ENCODE results near the gene PKDCC. TPM values are rescaled to one million over a fixed set of nuclear protein-coding genes. Genes with fewer than 3 reads are reported as not detected.

Gene PKDCC
- total and polyA plus RNA-seq, 10 donors, result 19.8 to 81.9 (median 44.4) TPM

DNA sequence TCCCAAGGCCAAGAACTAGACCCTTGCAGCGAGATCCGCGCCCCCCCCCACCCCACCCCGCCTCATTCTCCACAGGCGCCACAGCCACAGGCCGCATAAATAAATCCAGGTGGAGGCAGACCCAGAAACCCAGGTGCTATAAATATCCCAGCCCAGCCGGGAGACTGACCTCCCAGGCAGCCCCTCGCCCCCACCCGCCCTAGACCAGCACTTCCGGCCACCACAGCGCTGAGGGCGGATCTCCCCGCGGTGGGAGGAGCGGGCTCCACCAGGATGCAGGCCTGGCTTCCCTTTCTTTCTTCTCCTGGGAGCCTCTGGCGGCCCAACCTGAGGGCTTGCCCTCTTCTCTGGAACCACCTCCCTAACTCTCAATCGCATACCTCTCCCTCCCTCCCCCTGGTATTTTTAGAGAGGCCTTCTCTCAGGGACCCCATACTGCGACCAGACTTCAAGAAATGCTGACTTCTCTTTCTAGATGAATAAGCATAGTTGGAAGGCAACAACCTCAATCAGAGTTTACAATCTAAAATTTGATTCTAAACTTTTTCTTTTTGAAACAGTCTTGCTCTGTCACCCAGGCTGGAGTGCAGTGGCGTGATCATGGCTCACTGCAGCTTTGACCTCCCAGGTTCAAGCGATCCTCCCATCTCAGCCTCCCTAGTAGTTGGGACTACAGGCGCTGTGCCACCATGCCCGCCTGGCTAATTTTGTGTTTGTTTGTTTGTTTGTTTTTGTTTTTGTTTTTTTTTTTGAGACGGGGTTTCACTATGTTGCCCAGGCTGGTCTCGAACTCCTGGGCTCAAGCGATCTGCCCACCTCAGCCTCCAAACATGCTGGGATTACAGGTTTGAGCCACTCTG is 55.0 kb downstream of the PKDCC start:
- intact Hi-C loops (cut with DNase I; ENCODE audit: low total_unique reads), result loop anchor here (10.0 kb wide), 1 partner anchor 72 kb away; no protein-coding TSS in a partner anchor
- peak overlapping the region; percentile 86 to 98 (median 96) for H3K27ac ChIP-seq
- H3K4me3 ChIP-seq, result peak overlapping the region in 6 of 8 donors; percentile 32 to 67 (median 42)
- WGBS, 5 donors, result 30 to 39% (median 34%) methylated on average over 19 to 25 of the region's 25 CpGs
- H3K9me3 ChIP-seq, result peaks cover 0 to 8% (median 1%) of the 10 kb centered on the region in 8 donors
- H3K4me1 ChIP-seq, result peaks cover 83 to 100% (median 99%) of the 10 kb centered on the region in 6 donors
- no peak for TF ChIP-seq POLR2A (IDR thresholded peaks at IDR 0.05)
- no peaks in the 10 kb centered on the region for H3K36me3 ChIP-seq
- no peaks in the 10 kb centered on the region for H3K27me3 ChIP-seq (replicated peaks in 1 of 7)
- DNase-seq, result peak; percentile 91

DNA sequence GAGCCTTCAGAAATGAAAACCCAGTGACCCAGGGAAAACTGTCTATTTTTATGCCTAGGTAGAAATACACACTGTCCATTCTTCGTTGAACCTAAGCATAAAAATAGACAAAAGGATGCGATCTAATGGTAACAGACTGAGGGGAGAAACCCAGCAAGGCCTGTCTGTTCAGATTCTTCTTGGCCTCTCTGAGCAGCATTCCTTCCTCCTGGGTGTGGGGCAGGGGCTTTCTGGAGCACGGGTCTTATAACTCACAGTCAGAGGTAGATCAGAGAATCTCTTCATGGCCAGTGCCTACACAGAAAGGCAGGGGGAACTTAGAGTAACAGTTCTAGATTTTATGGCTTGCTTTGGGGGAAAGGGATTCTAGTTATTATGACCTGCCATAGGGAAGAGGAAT is 56.0 kb downstream of the PKDCC start:
- H3K9me3 ChIP-seq, result peaks cover 0 to 8% (median 1%) of the 10 kb centered on the region in 8 donors
- no peak for DNase-seq
- WGBS, 5 donors, result 50 to 78% (median 76%) methylated on average over 3 of the region's 3 CpGs
- no peak overlapping the region for H3K4me3 ChIP-seq
- intact Hi-C loops (cut with DNase I; ENCODE audit: low total_unique reads), result loop anchor here (10.0 kb wide), 1 partner anchor 71 kb away; no protein-coding TSS in a partner anchor
- TF ChIP-seq POLR2AphosphoS5 (IDR thresholded peaks at IDR 0.05), result no peak
- TF ChIP-seq, protein P1, sequence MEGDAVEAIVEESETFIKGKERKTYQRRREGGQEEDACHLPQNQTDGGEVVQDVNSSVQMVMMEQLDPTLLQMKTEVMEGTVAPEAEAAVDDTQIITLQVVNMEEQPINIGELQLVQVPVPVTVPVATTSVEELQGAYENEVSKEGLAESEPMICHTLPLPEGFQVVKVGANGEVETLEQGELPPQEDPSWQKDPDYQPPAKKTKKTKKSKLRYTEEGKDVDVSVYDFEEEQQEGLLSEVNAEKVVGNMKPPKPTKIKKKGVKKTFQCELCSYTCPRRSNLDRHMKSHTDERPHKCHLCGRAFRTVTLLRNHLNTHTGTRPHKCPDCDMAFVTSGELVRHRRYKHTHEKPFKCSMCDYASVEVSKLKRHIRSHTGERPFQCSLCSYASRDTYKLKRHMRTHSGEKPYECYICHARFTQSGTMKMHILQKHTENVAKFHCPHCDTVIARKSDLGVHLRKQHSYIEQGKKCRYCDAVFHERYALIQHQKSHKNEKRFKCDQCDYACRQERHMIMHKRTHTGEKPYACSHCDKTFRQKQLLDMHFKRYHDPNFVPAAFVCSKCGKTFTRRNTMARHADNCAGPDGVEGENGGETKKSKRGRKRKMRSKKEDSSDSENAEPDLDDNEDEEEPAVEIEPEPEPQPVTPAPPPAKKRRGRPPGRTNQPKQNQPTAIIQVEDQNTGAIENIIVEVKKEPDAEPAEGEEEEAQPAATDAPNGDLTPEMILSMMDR (IDR thresholded peaks at IDR 0.05 in 8 of 11, conservative IDR thresholded peaks at IDR 0.05 in 3 of 11), result no peak
- H3K4me1 ChIP-seq, result peaks cover 83 to 100% (median 99%) of the 10 kb centered on the region in 6 donors
- H3K36me3 ChIP-seq, result no peaks in the 10 kb centered on the region
- H3K27me3 ChIP-seq (replicated peaks in 1 of 7), result no peaks in the 10 kb centered on the region
- H3K27ac ChIP-seq, result peak overlapping the region; percentile 90 to 98 (median 96)

DNA sequence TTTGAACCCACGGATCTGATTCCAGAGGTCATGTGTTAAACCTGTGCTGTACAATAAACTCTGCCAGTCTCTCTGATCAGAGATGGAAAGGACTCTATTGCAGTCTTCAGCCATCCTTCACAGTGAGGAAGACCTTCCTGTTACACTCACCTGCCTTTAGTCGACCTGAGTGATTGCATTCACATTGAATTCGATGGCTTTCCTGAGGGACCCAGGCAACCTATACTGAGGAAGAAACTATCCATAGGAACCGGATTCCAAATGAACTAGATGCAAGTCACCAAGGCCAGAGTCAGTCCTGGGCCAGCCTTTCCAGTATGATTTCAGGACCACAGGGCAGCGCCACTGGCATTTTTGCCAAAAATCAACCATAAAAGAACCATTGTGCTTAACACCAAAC is 56.8 kb downstream of the PKDCC start:
- Histone ChIP-seq H3K4me1 (peaks cover 80 to 100% (median 98%) of the 10 kb centered on the region in 6 donors), H3K9me3 (peaks cover 0 to 8% (median 1%) of the 10 kb centered on the region in 8 donors), H3K27me3 (replicated peaks in 1 of 7) (no peaks in the 10 kb centered on the region), H3K27ac (peak overlapping the region; percentile 90 to 98 (median 96)), H3K4me3 (no peak overlapping the region), H3K36me3 (no peaks in the 10 kb centered on the region)
- no peak for DNase-seq
- WGBS, 5 donors, result 75 to 86% (median 78%) methylated on average over 4 to 5 of the region's 5 CpGs
- TF ChIP-seq POLR2AphosphoS5 (IDR thresholded peaks at IDR 0.05), result no peak
- no peak for TF ChIP-seq POLR2A (IDR thresholded peaks at IDR 0.05)
- TF ChIP-seq, protein P1 (IDR thresholded peaks at IDR 0.05 in 8 of 11, conservative IDR thresholded peaks at IDR 0.05 in 3 of 11), result no peak
- intact Hi-C loops (cut with DNase I; ENCODE audit: low total_unique reads), result loop anchor here (10.0 kb wide), 1 partner anchor 70 kb away; no protein-coding TSS in a partner anchor

DNA sequence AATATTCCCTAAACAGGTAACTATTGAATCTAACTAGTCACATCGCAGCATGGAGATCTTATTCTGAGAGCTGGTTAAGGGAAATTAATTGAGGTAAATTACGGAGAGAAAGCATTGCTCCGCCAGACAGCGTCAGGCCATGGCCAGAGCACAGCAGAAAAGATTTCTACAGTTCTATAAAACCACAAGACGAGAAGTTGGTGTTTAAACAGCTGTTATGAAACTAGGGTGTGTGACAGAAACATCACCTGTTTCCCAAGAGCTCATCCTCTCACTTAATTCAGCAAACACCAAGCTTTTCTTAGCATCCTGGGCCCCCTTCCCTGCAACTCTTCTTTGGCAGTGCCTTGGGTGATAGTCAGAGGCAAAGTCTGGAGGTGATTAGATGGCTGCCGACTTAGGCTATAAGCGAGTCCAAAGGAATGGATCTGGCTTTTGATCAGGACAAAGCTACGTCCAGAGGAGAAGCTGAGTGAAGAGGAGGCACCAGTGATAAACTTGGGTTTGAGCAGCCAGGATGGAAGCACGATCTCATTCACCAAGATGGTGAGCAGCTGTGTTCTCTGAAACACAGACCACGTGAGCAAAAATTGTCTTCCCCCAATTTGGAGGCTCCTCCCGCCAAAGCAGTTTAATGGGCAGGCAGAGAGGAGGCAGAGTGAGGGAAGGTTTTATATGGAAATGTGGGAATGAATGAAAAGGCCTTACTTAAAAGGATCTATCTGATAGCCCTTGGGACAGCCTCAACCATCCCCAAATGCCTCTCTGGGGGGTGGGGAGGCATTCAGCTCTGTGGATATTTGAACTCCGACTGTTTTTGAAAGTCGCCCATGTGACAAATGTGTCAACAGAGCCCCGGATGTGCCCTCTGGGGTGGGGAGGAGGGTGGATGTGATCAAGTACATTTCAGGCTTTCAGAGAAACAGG is 57.8 kb downstream of the PKDCC start:
- peak; percentile 95 for DNase-seq
- WGBS, 5 donors, result 27 to 42% (median 37%) methylated on average over 14 of the region's 14 CpGs
- peak overlapping the region in 3 of 8 donors; percentile 5 to 53 (median 11) for H3K4me3 ChIP-seq

More for the DNA sequence above, 57.8 kb downstream of the PKDCC start:
- intact Hi-C loops (cut with DNase I; ENCODE audit: low total_unique reads), result loop anchor here (10.0 kb wide), 1 partner anchor 69 kb away; no protein-coding TSS in a partner anchor
- Histone ChIP-seq H3K27ac (peak overlapping the region; percentile 90 to 98 (median 96)), H3K36me3 (no peaks in the 10 kb centered on the region), H3K9me3 (no peaks in the 10 kb centered on the region), H3K27me3 (replicated peaks in 1 of 7) (no peaks in the 10 kb centered on the region), H3K4me1 (peaks cover 80 to 100% (median 97%) of the 10 kb centered on the region in 6 donors)
- TF ChIP-seq POLR2A (IDR thresholded peaks at IDR 0.05) (no peak), POLR2AphosphoS5 (IDR thresholded peaks at IDR 0.05) (peak in 1 of 3 donors; percentile 79)
